Activated CD8-positive, alpha-beta memory T cell treated with anti-CD3 and anti-CD28 coated beads, Interleukin-2, amount 50 U/mL, for 1 hour (primary cell): Measurements from ENCODE around the gene SMARCC1.
A peak's percentile ranks its signal among the peaks of the same experiment; 100 is the strongest.
"Not testable (repeated sequence)": the region's sequence is repeated elsewhere in the genome, so short reads cannot be mapped to it uniquely, and the experiment has no call there.

Source experiments
- DNase-seq: peaks from one replicate; pipeline ENCODE4 v3.0.0-alpha.2; 2020; ENCODE audit errors: extremely low read depth

The SMARCC1 gene

DNA sequence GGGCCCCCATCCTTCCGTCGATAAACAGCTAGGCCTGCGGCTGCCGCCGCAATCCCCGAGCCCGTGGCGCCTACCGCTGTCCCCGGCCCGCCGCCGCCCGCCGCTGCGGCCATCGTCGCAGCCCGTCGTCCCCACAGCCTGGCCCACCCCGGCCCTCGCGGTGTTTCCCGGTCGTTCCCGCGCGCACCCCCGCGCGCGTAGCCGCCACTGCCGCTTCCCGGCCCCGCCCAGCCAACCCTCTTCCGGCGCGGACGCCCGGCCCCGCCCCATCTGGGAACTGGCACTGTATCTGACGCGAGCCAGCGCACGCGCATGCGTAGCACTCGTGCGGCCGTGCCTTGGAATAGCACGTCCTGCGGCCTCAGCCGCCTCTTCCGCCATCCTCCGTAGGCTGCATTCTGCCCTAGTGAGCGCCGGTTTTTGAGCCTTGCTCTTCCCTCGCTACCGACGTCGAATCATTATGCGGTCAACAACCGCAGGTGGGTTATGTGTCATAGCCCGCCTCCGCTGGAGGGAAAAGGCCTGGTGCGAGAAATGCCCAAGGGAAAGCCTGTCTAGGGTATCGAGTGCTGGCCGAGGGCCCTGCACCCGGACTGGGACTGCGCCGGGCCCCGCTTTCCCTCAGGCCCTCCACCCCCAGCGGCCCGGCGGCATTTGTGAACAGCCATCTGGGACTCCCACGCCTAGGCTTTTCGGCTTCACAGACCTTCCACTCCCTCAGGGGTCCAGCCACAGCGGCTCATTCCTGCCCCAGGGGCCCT, at the start of gene SMARCC1:
TSS of gene SMARCC1 (minus strand) at position 209 of the 761 bp plus-strand sequence. CDS start at position 113, 96 bp downstream.
- DNase-seq, result peak; percentile 92

DNA sequence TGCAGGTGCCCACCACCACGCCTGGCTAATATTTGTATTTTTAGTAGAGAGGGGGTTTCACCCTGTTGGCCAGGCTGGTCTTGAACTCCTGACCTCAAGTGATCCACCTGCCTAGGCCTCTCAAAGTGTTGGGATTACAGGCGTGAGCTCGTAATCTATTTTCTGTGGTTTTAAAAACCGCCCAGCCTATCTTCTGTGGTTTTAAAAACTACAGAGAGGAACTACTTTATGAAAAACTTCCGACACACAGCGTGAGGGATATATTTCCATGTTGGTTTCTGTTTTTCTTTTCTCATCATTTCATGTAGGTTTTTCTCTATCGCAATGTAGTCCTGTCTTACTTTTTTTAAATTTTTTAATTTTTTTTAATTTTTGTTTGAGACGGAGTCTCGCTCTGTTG, 47.8 kb upstream of the SMARCC1 start:
- not testable (repeated sequence) for DNase-seq

DNA sequence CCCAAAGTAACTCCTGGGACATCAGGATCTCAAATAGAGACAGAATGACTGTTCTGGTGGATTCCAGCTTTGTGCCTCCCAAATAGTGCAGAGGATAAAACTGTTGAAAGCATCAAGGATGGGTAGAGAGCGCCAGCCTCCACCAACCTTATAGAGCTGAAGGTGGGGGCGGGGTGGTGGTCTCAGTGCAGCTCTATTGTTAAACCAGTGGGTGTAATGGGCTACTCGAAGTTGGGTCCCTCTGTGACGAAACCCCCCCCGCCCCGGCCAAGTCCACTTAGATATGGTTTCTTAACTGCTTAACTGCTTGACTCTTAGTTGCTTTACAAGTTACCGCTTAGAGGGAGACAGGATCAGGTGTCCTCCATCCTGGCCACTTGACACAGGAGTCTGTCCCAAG, 43.9 kb upstream of the SMARCC1 start:
- no peak for DNase-seq

DNA sequence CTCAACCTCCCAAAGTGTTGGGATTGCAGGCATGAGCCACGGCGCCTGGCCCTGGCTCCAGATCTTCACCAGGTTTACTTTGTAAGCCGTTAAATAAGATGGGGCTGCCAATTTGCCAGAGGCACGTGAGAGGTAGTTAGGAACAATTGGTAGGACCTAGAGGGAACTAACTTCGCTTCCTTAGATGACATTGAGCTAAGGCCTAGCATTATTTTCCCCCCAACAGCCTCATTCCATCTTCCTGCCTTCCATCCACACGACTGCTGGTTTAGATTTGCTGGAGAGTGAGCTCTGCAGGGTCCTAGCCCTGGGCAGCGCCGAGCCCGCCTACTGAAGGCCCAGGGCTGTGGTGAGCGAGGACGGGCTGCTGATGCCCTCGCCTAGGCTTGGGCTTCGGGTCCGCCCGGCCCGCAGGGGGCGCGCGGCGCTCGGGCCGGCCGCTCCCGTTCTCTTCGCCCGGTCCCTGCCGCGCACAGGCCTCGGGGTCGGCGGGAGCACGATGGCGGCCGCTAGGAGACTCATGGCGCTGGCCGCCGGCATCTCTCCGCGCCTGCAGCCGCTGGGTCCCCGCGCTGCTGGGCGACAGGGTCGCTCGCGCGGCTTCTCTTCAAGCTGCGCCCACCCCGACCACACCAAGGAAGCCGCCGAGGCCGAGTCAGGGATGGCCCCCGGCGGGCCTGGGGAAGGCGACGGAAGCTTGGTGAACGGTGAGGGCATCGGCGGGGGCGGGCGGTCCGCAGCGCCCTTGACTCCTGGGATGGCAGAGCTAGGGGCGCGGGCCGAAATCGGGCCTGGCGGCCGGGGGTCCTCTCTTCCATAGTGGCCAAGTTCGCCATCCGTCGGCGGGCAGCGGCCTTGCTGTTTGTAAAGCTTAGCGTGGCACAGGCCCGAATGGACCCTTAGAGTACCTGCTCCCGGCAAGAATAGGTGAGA, 43.1 kb upstream of the SMARCC1 start:
- DNase-seq, result no peak

DNA sequence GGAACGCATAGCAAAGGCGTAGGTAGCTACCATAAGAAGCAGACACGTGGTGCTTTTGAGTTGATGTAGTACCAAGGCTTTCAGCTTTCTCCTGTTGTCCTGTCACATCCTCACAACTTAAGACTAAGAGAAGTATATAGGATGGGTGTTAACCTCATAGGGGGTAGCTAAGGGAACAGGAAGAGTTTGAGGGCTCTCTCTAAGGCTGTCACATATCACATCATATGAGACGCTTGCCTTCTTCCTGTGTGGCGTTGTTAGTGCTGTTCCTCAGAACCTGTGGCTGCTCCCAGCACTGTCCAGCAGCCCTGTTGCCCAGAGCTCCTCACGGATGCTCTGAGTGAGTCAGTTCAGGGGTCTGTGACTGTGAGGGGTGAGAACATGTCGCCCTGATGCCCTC, 35.9 kb upstream of the SMARCC1 start:
- no peak for DNase-seq

DNA sequence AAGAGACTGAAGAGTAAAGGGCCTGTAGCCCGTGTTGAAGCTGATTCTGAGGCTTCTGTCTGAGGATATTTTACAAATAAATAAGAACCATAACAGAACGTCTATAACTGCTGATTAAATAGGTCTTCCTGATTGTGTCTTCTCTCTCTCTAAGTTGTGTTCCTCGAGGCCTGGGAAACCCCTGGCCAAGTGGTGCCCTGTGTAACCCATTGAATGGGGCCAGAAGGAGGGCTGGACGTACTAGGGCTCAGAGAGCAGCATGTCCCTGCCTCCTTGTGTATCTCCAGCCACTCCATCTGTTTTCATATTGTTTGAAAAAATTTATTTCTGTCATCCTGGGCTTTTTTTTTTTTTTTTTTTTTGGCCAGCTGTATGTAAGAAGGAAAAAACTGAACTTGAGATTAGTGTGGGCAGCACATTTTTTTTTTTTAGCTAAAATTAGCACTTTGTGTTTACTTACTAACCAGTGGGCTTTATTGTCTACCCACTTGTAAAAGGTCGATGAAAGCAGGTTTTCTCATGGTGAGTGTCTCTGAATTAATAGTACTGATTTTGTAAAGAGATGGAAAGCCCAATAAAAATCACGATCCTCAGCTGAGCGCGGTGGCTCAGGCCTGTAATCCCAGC, 32.0 kb upstream of the SMARCC1 start:
- no peak for DNase-seq

DNA sequence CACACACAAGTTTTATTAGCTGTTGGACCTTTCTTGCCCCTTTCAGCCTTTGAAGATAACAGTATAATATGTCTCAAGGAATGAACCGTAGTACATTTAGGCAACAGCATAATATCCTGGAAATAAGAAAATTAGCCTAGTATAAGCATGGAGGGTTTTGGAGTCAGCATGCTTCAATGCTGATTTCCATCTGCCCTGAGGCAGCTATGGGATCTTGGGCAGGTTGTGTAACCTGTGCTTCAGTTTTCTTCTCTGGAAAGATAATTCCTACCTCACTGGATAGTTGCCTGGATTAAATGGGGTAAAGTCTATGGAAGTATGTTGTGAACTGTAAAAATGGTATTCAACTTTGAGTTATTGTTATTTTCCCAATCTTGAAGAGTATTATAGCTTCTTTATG, 22.9 kb upstream of the SMARCC1 start:
- no peak for DNase-seq

DNA sequence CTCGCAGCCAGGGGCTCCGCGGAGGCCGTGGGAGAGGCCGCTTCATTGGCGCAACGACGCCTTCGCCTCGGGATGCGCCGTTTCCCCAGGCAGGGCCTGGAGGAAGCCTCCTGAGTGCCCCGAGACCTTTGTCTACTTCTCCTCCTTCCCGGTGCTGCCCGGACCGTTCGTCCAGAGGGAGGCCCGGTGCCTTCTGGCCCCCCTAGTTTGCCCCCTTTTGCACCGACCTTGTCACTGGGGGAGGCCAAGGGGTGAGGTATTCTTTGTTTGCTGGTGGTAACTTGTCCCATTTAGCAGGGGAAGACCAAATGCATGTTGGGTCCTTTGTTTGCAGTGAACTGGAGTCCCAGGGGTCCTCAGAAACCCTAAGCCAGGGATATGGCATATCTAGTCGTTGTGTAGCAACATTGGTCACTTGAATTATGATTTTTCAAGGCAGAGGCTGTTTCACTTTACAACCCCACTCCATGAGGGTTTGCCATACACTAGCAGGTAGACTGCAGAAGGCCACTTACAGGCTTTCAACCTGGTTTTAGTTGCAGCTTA, 21.9 kb upstream of the SMARCC1 start:
- DNase-seq, result no peak

DNA sequence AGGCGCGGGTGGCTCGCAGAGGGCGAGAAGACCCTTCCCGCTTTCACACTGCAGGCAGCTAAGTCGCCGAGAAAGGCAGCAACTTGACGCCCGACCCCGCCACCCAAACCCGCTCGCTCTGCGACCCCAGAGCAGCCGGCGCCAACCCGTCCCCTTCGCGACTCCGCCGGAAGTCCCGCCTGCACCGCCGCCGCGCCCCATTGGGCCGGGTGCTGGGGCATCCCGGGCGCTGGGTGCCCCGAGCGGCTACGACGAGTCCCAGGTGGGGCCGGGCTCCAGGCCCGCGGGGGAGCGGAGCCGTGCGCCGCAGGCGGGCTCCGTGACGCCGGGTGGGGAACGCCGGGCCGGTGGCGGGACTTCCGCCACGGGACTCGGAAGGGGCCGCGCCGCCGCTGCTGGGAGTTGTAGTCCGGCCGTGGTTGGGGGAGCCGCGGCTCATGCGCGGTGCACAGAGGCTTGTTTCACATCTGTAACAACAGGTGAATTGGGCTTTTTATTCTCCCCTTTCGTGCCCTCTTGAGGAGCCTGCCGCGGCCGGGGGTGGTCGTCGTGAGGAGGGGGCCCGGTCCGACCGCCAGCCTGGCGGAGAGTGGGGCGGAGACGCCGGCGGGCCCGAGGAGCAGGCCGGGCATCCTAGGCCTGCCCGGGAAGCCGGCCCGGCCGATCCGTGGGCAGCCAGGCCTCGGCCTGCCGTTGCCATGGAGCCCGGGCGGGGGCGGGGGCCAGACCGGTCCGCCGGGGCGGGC, 21.2 kb upstream of the SMARCC1 start, which contains the start of gene DHX30:
TSS of gene DHX30 (plus strand) at position 405 of the 746 bp plus-strand sequence. CDS start 7,546 bp downstream, outside the sequence.
- peak; percentile 46 for DNase-seq

DNA sequence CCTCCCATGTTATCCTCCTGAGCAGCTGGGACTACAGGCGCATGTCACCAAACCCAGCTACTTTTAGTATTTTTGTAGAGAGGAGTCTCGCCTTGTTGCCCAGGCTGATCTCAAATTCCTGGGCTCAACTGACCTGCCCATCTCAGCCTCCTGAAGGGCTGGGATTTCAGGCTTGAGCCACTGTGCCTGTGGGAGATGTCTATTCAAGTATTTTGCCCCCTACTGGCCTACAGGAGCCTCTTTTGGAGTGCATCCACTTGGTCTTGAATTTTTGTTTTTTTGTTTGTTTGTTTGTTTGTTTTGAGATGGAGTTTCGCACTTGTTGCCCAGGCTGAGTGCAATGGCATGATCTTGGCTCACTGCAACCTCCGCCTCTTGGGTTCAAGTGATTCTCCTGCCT, 18.0 kb upstream of the SMARCC1 start:
- no peak for DNase-seq

DNA sequence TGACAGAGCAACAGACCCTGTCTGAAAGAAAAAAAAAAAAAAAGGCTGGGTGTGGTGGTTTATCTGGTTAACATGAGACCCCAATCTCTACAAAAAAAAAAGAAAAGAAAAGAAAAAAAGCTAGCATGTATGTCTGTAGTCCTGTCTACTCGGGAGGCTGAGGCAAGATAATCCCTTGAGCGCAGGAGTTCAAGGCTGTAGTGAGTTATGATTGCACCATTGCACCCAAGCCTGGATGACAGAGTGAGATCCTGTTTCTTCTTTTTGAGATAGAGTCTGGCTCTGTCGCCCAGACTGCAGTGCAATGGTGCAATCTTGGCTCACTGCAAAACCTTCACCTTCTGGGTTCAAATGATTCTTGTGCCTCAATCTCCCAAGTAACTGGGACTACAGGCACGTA, 12.9 kb upstream of the SMARCC1 start:
- DNase-seq, result no peak

DNA sequence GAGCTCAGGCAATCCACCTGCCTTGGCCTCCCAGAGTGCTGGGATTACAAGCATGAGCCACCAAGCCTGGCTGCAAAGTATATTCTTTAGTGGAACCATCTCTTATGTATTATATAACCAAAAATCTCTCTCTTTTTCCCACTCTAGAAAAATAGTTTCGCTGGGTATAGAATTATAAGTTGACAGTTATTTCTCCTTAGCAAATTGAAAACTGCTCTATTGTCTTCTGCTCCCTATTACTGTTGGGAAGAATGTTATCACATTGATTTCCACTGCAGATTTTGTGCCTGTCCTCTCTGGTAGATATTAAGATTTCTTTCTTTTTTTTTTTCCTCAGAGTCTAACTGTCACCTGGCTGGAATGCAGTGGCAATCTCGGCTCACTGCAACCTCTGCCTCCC, 11.0 kb upstream of the SMARCC1 start:
- no peak for DNase-seq

DNA sequence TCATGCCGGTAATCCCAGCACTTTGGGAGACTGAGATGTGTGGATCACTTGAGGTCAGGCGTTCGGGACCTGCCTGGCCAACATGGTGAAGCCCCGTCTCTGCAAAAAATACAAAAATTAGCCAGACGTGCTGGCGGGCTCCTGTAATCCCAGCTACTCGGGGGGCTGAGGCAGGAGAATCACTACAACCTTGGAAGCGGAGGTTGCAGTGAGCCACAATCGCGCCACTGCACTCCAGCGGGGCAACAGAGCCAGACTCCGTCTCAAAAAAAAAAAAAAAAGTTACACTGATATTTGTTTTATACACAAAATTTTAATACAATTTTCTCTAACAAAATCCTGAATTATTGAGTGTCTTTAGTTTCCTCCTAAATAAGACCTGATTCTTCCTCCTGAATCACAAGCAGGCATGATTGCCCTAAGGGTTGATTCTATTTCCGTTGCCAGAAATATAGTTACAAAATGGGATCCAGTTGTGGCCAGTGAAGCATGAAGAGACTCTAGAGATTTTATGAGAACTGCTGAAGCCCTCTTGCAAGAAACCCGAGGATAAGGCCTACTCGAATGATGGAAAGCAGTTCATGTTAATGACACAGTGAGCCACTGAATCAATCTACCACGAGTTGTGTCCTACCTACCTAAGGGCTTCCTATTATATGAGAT, 9.6 kb upstream of the SMARCC1 start:
- DNase-seq, result no peak

DNA sequence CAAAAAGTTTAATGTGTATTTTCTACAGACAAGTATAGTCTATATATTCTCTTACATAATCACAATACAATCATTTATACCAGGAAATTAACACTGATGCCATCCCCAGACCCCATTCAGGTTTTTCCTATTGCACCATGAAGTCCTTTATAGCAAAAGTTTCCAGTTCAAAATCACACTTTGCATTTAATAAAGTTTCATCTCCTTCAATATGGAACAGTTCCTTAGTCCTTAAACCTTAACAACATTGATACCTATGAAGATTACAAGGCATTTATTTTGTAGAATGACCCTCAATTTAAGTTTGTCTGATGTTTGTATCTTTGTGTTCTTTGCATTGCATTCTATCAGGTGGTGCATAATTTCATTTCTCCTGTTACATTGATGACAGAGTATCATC, 2.0 kb upstream of the SMARCC1 start:
- DNase-seq, result no peak

DNA sequence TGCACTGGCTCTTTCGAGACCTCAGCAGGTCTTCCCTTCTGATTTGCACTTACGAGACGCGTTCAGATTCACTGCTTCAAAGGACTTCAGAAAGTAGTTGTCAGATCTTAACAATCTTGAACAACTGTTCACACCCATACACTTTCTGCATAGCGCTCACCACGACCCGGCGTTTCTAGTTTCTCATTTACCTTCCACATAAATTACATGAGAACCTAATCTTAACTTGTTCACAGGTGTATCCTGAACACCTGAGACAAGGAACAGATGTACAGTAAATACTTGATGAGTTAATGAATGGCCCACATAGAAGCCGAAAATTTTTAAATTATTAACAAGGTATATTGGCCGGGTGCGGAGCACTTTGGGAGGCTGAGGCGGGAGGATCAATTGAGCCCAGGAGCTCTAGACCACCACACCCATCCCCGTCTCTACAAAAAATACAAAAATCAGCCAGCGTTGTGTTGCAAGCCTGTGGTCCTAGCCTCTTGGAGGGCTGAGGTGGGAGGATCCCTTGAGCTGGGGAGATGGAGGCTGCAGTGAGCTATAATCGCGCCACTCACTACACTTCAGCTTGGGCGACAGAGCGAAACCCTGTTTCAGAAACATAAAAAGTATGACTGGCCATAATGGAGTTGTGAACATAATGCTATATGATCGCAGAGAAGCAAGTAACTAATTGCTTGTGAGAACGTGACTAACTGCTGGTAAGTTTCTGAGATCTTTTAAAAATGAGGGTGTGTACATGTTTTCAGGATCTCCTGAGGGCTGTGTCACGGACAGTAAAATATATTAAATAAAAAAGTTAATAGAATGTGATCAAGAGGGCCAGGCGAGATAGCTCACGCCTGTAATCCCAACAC, 984 bp upstream of the SMARCC1 start:
- DNase-seq, result no peak

DNA sequence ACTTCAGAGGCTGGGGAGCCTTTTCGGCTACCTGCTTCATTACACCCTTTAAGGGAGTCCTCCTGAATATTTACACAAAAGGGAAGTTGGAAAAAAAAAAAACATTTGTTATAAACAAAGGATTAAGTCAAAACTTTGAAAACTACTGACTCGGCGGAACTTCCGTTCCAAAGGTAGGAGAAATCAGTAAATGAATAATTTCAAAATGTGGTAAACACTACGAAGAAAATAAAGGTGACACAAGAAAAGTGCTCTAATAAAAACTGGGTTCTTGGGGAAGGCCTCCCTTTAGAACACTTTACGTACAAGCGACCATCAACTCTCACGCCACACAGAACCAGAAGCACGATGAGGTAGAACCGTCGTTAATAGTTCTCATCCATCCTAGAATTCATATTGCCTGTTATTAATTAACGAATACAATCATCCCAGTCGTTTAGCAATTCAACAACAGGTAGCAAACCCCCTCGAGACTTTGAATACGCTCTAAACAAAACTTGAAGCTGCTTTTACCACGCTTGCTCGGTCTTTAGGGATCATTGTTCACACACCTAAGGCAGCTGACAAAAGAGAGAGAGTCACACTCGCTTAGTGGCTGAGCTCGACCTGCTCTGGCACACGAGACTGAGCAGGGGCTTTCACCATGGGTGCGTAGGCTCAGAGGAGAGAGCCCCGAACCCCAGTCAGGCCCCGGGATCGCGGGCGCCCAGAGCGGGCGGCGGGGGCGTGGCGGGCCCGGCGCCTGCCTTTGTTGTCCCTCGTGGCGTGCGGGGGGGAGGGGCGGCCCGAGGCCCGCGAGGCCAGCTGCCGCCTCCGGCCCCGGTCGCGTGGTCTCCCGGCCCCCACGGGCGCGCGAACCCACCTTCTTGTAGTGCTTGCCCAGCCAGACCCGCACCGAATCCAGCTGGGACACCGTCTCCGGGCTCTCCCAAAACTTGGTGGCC, 680 bp downstream of the SMARCC1 start:
- DNase-seq, result no peak

DNA sequence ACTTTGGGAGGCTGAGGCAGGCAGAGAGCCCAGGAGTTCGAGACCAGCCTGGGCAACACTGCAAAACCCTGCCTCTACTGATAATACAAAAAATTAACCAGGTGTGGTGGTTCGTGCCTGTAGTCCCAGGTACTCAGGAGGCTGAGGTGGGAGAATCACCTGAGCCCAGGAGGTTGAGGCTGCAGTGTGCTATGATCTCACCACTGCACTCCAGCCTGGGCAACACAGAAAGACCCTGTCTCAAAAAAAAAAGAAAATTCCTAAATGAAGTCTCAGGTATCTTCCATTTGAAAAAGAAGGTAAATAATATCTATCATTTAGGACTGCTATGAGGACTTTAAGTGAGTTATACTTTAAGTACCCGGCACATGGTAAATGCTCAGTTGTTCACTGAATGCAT, 2.9 kb downstream of the SMARCC1 start:
- DNase-seq, result no peak

DNA sequence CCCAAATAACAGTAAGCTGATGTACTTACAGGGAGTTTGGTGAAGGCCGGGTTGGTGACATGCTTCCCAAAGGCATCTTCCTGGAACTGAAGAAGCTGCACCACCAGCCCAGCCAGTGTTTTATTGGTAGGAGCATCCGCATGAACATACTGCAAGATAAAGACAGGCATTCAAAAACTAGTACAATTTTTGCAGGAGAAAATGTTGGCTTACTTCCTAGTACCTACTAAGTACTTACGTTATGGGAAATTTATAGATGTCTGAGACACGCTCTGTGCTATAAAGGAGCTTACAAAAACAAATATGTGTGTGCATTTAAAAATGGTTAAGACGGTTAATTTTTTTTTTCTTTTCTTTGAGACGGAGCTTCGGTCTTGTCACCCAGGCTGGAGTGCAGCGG, 8.9 kb downstream of the SMARCC1 start:
- DNase-seq, result no peak

DNA sequence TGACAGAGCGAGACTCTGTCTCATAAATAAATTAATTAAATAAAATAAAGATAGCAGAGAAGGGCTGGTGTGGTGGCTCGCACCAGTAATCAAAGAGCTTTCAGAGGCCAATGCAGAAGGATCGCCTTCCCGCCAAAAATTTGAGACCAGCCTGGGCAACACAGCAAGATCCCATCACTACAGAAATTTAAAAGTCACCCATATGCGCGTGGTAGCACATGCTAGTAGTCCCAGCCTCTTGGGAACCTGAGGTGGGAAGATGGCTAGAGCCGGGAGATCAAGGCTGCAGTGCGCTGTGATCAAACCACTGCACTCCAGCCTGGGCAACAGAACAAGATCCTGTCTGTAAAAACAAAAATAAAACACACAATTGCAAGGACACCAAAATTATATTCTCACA, 9.6 kb downstream of the SMARCC1 start:
- no peak for DNase-seq
